WI38 (cell line): ENCODE results near the gene ICAM3.

ENCODE experiments used
- H3K4me3 ChIP-seq: 2 replicates; pipeline ENCODE4 v1.5.1; 2011; ENCODE audit warnings: low read depth, mild to moderate bottlenecking, control low read depth, low read length
- TF ChIP-seq, protein P1 (sequence below): IDR thresholded peaks from 2 replicates; pipeline ENCODE4 v1.5.1; 2012; ENCODE audit warnings: low read depth, mild to moderate bottlenecking, control low read depth, low read length

The ICAM3 gene

GRCh38 chr19:10295847-10296591 is 43.4 kb downstream of the ICAM3 start:
- no peak overlapping the region for H3K4me3 ChIP-seq
- TF ChIP-seq, protein P1, sequence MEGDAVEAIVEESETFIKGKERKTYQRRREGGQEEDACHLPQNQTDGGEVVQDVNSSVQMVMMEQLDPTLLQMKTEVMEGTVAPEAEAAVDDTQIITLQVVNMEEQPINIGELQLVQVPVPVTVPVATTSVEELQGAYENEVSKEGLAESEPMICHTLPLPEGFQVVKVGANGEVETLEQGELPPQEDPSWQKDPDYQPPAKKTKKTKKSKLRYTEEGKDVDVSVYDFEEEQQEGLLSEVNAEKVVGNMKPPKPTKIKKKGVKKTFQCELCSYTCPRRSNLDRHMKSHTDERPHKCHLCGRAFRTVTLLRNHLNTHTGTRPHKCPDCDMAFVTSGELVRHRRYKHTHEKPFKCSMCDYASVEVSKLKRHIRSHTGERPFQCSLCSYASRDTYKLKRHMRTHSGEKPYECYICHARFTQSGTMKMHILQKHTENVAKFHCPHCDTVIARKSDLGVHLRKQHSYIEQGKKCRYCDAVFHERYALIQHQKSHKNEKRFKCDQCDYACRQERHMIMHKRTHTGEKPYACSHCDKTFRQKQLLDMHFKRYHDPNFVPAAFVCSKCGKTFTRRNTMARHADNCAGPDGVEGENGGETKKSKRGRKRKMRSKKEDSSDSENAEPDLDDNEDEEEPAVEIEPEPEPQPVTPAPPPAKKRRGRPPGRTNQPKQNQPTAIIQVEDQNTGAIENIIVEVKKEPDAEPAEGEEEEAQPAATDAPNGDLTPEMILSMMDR = no peak

DNA sequence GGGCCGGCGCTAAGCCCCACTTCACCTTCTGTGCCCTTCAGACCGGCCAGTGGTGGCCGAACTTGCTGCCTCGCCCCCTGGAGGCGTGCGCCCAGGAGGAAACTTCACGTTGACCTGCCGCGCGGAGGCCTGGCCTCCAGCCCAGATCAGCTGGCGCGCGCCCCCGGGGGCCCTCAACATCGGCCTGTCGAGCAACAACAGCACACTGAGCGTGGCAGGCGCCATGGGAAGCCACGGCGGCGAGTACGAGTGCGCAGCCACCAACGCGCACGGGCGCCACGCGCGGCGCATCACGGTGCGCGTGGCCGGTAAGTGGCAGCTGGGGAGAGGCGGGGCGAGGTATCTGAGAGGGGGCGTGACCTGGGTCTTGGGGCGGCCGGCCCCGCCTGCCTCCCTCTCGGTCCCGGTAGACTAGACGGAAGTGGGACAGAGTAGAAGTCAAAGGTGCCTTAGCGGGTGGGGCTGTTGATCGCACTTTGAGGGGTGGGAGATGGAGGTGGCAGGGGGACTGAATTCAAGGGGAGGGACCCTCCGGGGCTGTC is 44.0 kb downstream of the ICAM3 start:
- TF ChIP-seq, protein P1 = no peak
- H3K4me3 ChIP-seq = no peak overlapping the region

DNA sequence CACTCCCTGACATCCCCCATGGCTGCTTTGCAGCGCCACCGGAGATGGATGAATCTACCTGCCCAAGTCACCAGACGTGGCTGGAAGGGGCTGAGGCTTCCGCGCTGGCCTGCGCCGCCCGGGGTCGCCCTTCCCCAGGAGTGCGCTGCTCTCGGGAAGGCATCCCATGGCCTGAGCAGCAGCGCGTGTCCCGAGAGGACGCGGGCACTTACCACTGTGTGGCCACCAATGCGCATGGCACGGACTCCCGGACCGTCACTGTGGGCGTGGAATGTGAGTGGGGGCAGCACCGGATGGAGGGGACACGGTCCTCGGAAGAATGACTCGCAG is 45.1 kb downstream of the ICAM3 start:
- H3K4me3 ChIP-seq = no peak overlapping the region
- TF ChIP-seq, protein P1 = no peak

DNA sequence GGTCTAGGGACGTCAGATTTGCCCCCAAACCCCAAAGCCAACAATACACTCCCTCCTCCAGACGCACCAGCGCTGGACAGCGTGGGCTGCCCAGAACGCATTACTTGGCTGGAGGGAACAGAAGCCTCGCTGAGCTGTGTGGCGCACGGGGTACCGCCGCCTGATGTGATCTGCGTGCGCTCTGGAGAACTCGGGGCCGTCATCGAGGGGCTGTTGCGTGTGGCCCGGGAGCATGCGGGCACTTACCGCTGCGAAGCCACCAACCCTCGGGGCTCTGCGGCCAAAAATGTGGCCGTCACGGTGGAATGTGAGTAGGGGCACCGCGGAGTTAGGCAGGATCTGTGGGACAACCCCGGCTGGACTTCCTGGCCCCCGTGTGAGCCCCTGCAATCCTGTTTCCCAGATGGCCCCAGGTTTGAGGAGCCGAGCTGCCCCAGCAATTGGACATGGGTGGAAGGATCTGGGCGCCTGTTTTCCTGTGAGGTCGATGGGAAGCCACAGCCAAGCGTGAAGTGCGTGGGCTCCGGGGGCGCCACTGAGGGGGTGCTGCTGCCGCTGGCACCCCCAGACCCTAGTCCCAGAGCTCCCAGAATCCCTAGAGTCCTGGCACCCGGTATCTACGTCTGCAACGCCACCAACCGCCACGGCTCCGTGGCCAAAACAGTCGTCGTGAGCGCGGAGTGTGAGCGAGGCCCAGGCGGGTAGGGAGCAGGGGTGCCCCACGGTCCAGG is 45.6 kb downstream of the ICAM3 start:
- H3K4me3 ChIP-seq = no peak overlapping the region
- TF ChIP-seq, protein P1 = no peak

DNA sequence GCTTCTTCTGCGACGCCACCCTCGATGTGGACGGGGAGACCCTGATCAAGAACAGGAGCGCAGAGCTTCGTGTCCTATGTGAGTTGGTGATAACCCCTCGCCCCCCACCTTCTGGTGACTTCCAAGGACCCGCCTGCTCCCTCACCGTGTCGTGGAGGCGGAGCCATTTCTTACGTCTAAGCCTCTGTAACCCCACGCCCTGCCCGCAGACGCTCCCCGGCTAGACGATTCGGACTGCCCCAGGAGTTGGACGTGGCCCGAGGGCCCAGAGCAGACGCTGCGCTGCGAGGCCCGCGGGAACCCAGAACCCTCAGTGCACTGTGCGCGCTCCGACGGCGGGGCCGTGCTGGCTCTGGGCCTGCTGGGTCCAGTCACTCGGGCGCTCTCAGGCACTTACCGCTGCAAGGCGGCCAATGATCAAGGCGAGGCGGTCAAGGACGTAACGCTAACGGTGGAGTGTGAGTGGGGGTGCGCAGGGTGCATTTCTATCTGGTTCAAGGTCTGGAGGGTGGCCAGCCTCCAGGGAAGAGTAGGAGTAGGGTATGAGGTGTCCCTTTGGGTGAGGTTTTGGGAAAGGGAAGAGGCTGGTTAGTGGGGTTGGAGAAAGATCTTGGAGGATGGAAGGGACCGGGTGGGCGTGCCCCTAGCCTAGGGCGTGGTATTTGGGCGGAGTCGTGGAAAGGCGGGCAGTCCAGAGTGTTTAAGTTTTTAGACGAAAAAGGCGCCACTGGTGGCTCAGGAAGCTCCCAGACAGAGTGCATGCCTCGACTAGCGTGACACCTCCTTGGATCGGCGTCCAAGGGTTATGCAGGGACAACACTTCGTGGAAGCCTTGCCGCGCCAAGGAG is 46.4 kb downstream of the ICAM3 start:
- peak overlapping the region; percentile 18; the same call in 1 of the 2 replicates for H3K4me3 ChIP-seq
- TF ChIP-seq, protein P1 = no peak

GRCh38 chr19:10292206-10292788 is 47.1 kb downstream of the ICAM3 start:
- TF ChIP-seq, protein P1 = no peak
- peak overlapping the region; percentile 69 for H3K4me3 ChIP-seq
